ENCODE results near the gene TMEM87B.

DNA sequence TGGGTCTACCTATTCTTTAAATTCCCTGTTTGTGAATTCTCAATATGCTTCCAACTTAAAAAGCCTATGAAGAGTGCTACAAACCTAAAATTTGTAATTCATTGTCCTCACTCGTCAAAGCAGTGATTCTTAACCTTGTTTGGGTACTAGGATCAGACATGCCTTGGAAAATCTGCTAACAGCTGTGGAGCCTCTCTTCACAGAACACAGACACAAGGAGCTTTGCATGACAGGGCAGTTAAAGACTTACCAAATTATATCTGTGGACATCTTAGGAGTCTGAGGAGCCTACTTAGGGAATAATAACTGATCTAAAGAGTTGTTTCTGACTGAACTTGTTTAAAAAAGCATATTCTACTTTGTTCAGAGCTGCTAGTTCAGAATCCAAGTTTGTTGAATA lies 38.1 kb downstream of the TMEM87B start:
- no peak for TF ChIP-seq CTCF (conservative IDR thresholded peaks at IDR 0.05 in 1 of 2, IDR thresholded peaks at IDR 0.05 in 1 of 2; ENCODE audit: low read depth in 1 of 2, low read length in 2 of 2)
- no peak for TF ChIP-seq EZH2 (IDR thresholded peaks at IDR 0.05; ENCODE audit: low read length, missing control alignments)

All from fibroblast of lung (primary cell).